OCI-LY3 (cell line): ENCODE results near the gene ZMYND8.

Source experiments
- CTCF ChIP-seq: fragments of 200-600, 300-600 bp; sonication (generic); IDR thresholded peaks from 2 replicates; pipeline ENCODE4 v1.5.1; 2014; ENCODE audit warnings: antibody characterized with exemption, low read length, low read depth
- EZH2phosphoT487 ChIP-seq: fragments of 200-600 bp; shearing (Covaris generic); IDR thresholded peaks from 2 replicates; pipeline ENCODE4 v1.6.1; 2018; ENCODE audit warnings: antibody characterized with exemption, mixed run types, low read depth

DNA sequence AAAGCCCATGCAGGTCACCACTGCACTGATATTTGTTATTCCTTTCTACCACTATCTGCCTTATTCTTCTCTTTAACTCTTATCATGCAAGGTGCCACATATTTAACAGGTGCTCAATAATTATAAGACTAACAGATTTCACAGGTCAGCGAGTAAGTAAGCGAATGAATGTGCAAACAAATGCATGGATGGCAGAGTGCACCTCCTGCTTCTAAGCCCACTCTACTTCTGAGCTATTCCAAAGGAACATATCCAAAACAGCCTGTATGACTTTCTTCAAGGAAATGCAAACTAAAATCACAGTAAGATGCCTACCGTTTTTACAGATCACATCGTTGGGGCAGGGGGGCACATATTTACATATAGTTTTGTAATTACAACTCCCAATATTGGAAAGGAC, 71.3 kb downstream of the ZMYND8 start:
- TF ChIP-seq EZH2phosphoT487 (no peak), CTCF (no peak)
